Esophagus muscularis mucosa (tissue), 4 donors: ENCODE results near the gene LRP2BP. TPM values are rescaled to one million over a fixed set of nuclear protein-coding genes. Genes with fewer than 3 reads are reported as not detected.

Experiments
- DNase-seq: peaks from one replicate; pipeline ENCODE4 v3.0.0-alpha.2; 2017; ENCODE audit errors: extremely low spot score
- H3K27ac ChIP-seq, 4 donors: fragments of 200-600 bp; sonication (generic); replicated peaks in 1 of 4; 1 replicate in 3 of 4; 2 replicates in 1 of 4; pipeline ENCODE4 v1.5.1; 2016 to 2019; ENCODE audit warnings: mild to moderate bottlenecking in 1 of 4
- H3K27me3 ChIP-seq, 4 donors: fragments of 200-600 bp; sonication (generic); one replicate each; pipeline versions ENCODE4 v1.5.1 to v1.6.0; 2016 to 2019
- H3K36me3 ChIP-seq, 4 donors: fragments of 200-600 bp; sonication (generic); one replicate each; pipeline ENCODE4 v1.5.1; 2016 to 2019
- H3K4me1 ChIP-seq, 4 donors: fragments of 200-600 bp; sonication (generic); one replicate each; pipeline ENCODE4 v1.5.1; 2016 to 2019
- H3K4me3 ChIP-seq, 4 donors: fragments of 200-600 bp; sonication (generic); 1 replicate in 2 of 4; 2 replicates in 2 of 4; pipeline ENCODE4 v1.5.1; 2016 to 2019; ENCODE audit warnings: mild to moderate bottlenecking in 4 of 4, moderate library complexity in 1 of 4
- H3K9me3 ChIP-seq, 4 donors: fragments of 200-600 bp; sonication (generic); 1 replicate in 3 of 4; 2 replicates in 1 of 4; pipeline ENCODE4 v1.5.1; 2016 to 2019
- CTCF ChIP-seq, 3 experiments: fragments of 200-600 bp in 2 of 3; fragments of 450-650 bp in 1 of 3; sonication (generic) in 2 of 3; IDR thresholded peaks; one replicate each; pipeline ENCODE4 v1.5.1; 2017 to 2019; ENCODE audit warnings: antibody characterized with exemption in 3 of 3, mild to moderate bottlenecking in 2 of 3, moderate library complexity in 1 of 3
- EP300 ChIP-seq: sonication (generic); formaldehyde crosslinking; IDR thresholded peaks from one replicate; pipeline ENCODE4 v1.6.1; 2017; ENCODE audit warnings: antibody characterized with exemption
- POLR2A ChIP-seq: fragments of 450-650 bp; IDR thresholded peaks from one replicate; pipeline ENCODE4 v1.6.1; 2017; ENCODE audit warnings: antibody characterized with exemption, moderate library complexity, mild to moderate bottlenecking, low read depth
- POLR2AphosphoS5 ChIP-seq, 2 donors: sonication (generic); formaldehyde crosslinking; IDR thresholded peaks; one replicate each; pipeline ENCODE4 v1.6.1; 2017; ENCODE audit warnings: antibody characterized with exemption in 2 of 2
- WGBS: methylation state at CpG from one replicate; pipeline ENCODE4 v1.1.5; 2018; 5-methylcytosine and 5-hydroxymethylcytosine counted together
- intact Hi-C: fragments of 100-400 bp; cut with DNase I; formaldehyde crosslinking; loops from one replicate; pipeline ENCODE4 v1.15.1; 2023
- total RNA-seq, 4 donors: library from RNA; depleted of rRNA; stranded (reverse); fragments of >200 nt; gene quantifications; one replicate each; pipeline versions ENCODE4 v1.1.0 to v1.2.1, GENCODE V29; 2016

LRP2BP gene
- total RNA-seq, 4 donors from 2014 or later, result 0.46 to 2.1 (median 0.57) TPM

- intact Hi-C loops, result loop anchor here (10.0 kb wide), 1 partner anchor 203 kb away; no protein-coding TSS in a partner anchor
- 81% methylated on average over 1 of the region's 1 CpG for WGBS
- TF ChIP-seq POLR2AphosphoS5 (IDR thresholded peaks at IDR 0.05) (no peak), POLR2A (no peak), EP300 (no peak), CTCF (IDR thresholded peaks at IDR 0.05) (no peak)
Observed at GRCh38 chr4:185392156-185392555, 3.6 kb downstream of the LRP2BP start.

GRCh38 chr4:185390941-185391340 lies 4.8 kb downstream of the LRP2BP start:
- DNase-seq, result no peak
- no peaks in the 10 kb centered on the region for H3K36me3 ChIP-seq
- no peaks in the 10 kb centered on the region for H3K27me3 ChIP-seq
- 91% methylated on average over 6 of the region's 6 CpGs for WGBS
- H3K27ac ChIP-seq, result no peak overlapping the region
- no peak overlapping the region for H3K4me3 ChIP-seq
- no peaks in the 10 kb centered on the region for H3K9me3 ChIP-seq
- peaks cover 4 to 16% (median 8%) of the 10 kb centered on the region in 4 donors for H3K4me1 ChIP-seq
- TF ChIP-seq POLR2AphosphoS5 (IDR thresholded peaks at IDR 0.05), result no peak
- TF ChIP-seq CTCF (IDR thresholded peaks at IDR 0.05), result no peak
- TF ChIP-seq EP300, result no peak
- no peak for TF ChIP-seq POLR2A
- intact Hi-C loops, result loop anchor here (10.0 kb wide), 1 partner anchor 204 kb away; no protein-coding TSS in a partner anchor

More at GRCh38 chr4:185392156-185392555, 3.6 kb downstream of the LRP2BP start:
- peaks cover 10 to 16% (median 12%) of the 10 kb centered on the region in 4 donors for H3K4me1 ChIP-seq
- no peak for DNase-seq
- H3K4me3 ChIP-seq, result no peak overlapping the region
- H3K36me3 ChIP-seq, result no peaks in the 10 kb centered on the region
- H3K9me3 ChIP-seq, result no peaks in the 10 kb centered on the region
- no peaks in the 10 kb centered on the region for H3K27me3 ChIP-seq
- no peak overlapping the region for H3K27ac ChIP-seq

GRCh38 chr4:185387957-185388356 lies 7.8 kb downstream of the LRP2BP start:
- 96% methylated on average over 12 of the region's 12 CpGs for WGBS
- DNase-seq, result no peak
- no peak for TF ChIP-seq CTCF (IDR thresholded peaks at IDR 0.05)
- no peak for TF ChIP-seq POLR2A
- no peak for TF ChIP-seq POLR2AphosphoS5 (IDR thresholded peaks at IDR 0.05)
- TF ChIP-seq EP300, result no peak
- Histone ChIP-seq H3K27ac (no peak overlapping the region), H3K4me1 (peaks cover 0 to 3% (median 0%) of the 10 kb centered on the region in 4 donors), H3K36me3 (no peaks in the 10 kb centered on the region), H3K9me3 (no peaks in the 10 kb centered on the region), H3K27me3 (no peaks in the 10 kb centered on the region), H3K4me3 (no peak overlapping the region)
- intact Hi-C loops, result no loop called here

GRCh38 chr4:185384930-185385331 lies 10.8 kb downstream of the LRP2BP start:
- no peaks in the 10 kb centered on the region for H3K27me3 ChIP-seq
- H3K9me3 ChIP-seq, result no peaks in the 10 kb centered on the region
- no peaks in the 10 kb centered on the region for H3K36me3 ChIP-seq
- 35% methylated on average over 10 of the region's 10 CpGs for WGBS
- DNase-seq, result no peak
- intact Hi-C loops, result no loop called here
- H3K27ac ChIP-seq, result no peak overlapping the region
- peak overlapping the region in 1 of 4 donors; percentile 6 for H3K4me3 ChIP-seq
- TF ChIP-seq POLR2A (no peak), POLR2AphosphoS5 (IDR thresholded peaks at IDR 0.05) (peak in 1 of 2 donors; percentile 13)
- H3K4me1 ChIP-seq, result peaks cover 0 to 3% (median 0%) of the 10 kb centered on the region in 4 donors

GRCh38 chr4:185384061-185384460 lies 11.7 kb downstream of the LRP2BP start:
- no peak for DNase-seq
- WGBS, result 93% methylated on average over 2 of the region's 2 CpGs
- no peak overlapping the region for H3K27ac ChIP-seq
- peaks cover 0 to 3% (median 0%) of the 10 kb centered on the region in 4 donors for H3K4me1 ChIP-seq
- H3K4me3 ChIP-seq, result no peak overlapping the region
- H3K9me3 ChIP-seq, result no peaks in the 10 kb centered on the region
- TF ChIP-seq CTCF (IDR thresholded peaks at IDR 0.05) (no peak), EP300 (no peak), POLR2A (no peak), POLR2AphosphoS5 (IDR thresholded peaks at IDR 0.05) (no peak)
- intact Hi-C loops, result no loop called here
- H3K27me3 ChIP-seq, result no peaks in the 10 kb centered on the region
- H3K36me3 ChIP-seq, result no peaks in the 10 kb centered on the region
